H1 (cell line): Measurements from ENCODE around the gene NUDT6. TPM values are rescaled to one million over a fixed set of nuclear protein-coding genes. Genes with fewer than 3 reads are reported as not detected.

Source experiments
- CBX5 ChIP-seq: fragments of 300-800, 300-1000 bp; sonication (generic); IDR thresholded peaks from 2 replicates; pipeline ENCODE4 v1.7.1; 2016; ENCODE audit warnings: antibody characterized with exemption, low read length, low read depth
- NRF1 ChIP-seq: IDR thresholded peaks from 2 replicates; pipeline ENCODE4 v1.6.1; 2011; ENCODE audit warnings: mild to moderate bottlenecking, low read depth, low read length, improper control_type of control experiment
- PHF8 ChIP-seq: fragments of 200-600 bp; sonication (generic); conservative IDR thresholded peaks from 2 replicates; pipeline ENCODE4 v1.7.1; 2012; ENCODE audit warnings: low read depth, mild to moderate bottlenecking, inconsistent platforms, low read length, moderate library complexity
- RBBP5 ChIP-seq: IDR thresholded peaks from 2 replicates; pipeline ENCODE4 v1.7.1; 2012; ENCODE audit warnings: low read depth, mild to moderate bottlenecking, inconsistent platforms, low read length, moderate library complexity, borderline replicate concordance
- TAF7 ChIP-seq: optimal IDR thresholded peaks from 2 replicates; pipeline ENCODE3; 2011; ENCODE audit warnings: low read depth, mild to moderate bottlenecking, inconsistent platforms, low read length, moderate library complexity, borderline replicate concordance
- polyA plus RNA-seq, 7 experiments: library from polyadenylated mRNA; depleted of rRNA in 3 of 7; stranded (reverse) in 5 of 7; unstranded in 2 of 7; fragments of >200 nt in 5 of 7; fragments of 200-250 nt in 2 of 7; gene quantifications; 1 replicate in 5 of 7; 2 replicates in 1 of 7; 4 replicates in 1 of 7; pipeline versions ENCODE4 v1.2.1 to v1.2.3, GENCODE V29; 2011 to 2013; ENCODE audit warnings: missing spikeins in 2 of 7, mixed read lengths in 2 of 7
- total RNA-seq: library from RNA; stranded (reverse); fragmentation: NEBNext Ultra II Directional; extraction: Animal tissue kit (Norgen Biotek cat#: 25700); gene quantifications from 2 replicates; pipeline ENCODE4 v1.2.1, GENCODE V29; 2021

The NUDT6 gene
- total and polyA plus RNA-seq, 2 of the 8 experiments (the other 6 are each of a cell fraction or from before 2014, with no cell fraction given) = 5.0 to 12.4 TPM

GRCh38 chr4:122932763-122933162 is 10.4 kb upstream of the NUDT6 start (continued):
- TF ChIP-seq CBX5 (no peak), NRF1 (no peak), TAF7 (no peak), PHF8 (no peak), RBBP5 (no peak)
- TF ChIP-seq, all 59 proteins: peak for 0
